ENCODE data around the gene NEMP1. TPM values are rescaled to one million over a fixed set of nuclear protein-coding genes. Genes with fewer than 3 reads are reported as not detected.
"Not testable (repeated sequence)": the region's sequence is repeated elsewhere in the genome, so short reads cannot be mapped to it uniquely, and the experiment has no call there.

Gene NEMP1
- 14.3 TPM for total RNA-seq
- polyA plus RNA-seq (ENCODE audit: insufficient read depth in 1 of 8, insufficient read length in 8 of 8, low replicate concordance in 1 of 8) = 10 to 100 TPM; 14.4 to 21.3 (median 16.4) TPM
- long read RNA-seq, donor 1, full-length matches to known transcripts = 3 of 3 reads
- long read RNA-seq, donor 1, partial matches to known transcripts = 0 of 3 reads
- long read RNA-seq, donor 1, other reads (novel, unspliced or antisense) = 0 of 3 reads
- long read RNA-seq, donor 2, full-length matches to known transcripts = 2 of 2 reads
- long read RNA-seq, donor 2, partial matches to known transcripts = 0 of 2 reads
- long read RNA-seq, donor 2, other reads (novel, unspliced or antisense) = 0 of 2 reads
- long read RNA-seq, donor 3, full-length matches to known transcripts = 5 of 88 reads
- long read RNA-seq, donor 3, partial matches to known transcripts = 83 of 88 reads
- long read RNA-seq, donor 3, other reads (novel, unspliced or antisense) = 0 of 88 reads
- long read RNA-seq, donor 4, full-length matches to known transcripts = 5 of 5 reads
- long read RNA-seq, donor 4, partial matches to known transcripts = 0 of 5 reads
- long read RNA-seq, donor 4, other reads (novel, unspliced or antisense) = 0 of 5 reads
- long read RNA-seq, donor 5, full-length matches to known transcripts = 4 of 4 reads
- long read RNA-seq, donor 5, partial matches to known transcripts = 0 of 4 reads
- long read RNA-seq, donor 5, other reads (novel, unspliced or antisense) = 0 of 4 reads
- long read RNA-seq, donor 6, full-length matches to known transcripts = 8 of 8 reads
- long read RNA-seq, donor 6, partial matches to known transcripts = 0 of 8 reads
- long read RNA-seq, donor 6, other reads (novel, unspliced or antisense) = 0 of 8 reads
- long read RNA-seq, donor 7, full-length matches to known transcripts = 2 of 2 reads
- long read RNA-seq, donor 7, partial matches to known transcripts = 0 of 2 reads
- long read RNA-seq, donor 7, other reads (novel, unspliced or antisense) = 0 of 2 reads
- long read RNA-seq, donor 8 = 0 reads
- long read RNA-seq, donor 9 = 0 reads
- long read RNA-seq, donor 10, full-length matches to known transcripts = 3 of 3 reads
- long read RNA-seq, donor 10, partial matches to known transcripts = 0 of 3 reads
- long read RNA-seq, donor 10, other reads (novel, unspliced or antisense) = 0 of 3 reads
- long read RNA-seq, donor 11 = 0 reads

DNA sequence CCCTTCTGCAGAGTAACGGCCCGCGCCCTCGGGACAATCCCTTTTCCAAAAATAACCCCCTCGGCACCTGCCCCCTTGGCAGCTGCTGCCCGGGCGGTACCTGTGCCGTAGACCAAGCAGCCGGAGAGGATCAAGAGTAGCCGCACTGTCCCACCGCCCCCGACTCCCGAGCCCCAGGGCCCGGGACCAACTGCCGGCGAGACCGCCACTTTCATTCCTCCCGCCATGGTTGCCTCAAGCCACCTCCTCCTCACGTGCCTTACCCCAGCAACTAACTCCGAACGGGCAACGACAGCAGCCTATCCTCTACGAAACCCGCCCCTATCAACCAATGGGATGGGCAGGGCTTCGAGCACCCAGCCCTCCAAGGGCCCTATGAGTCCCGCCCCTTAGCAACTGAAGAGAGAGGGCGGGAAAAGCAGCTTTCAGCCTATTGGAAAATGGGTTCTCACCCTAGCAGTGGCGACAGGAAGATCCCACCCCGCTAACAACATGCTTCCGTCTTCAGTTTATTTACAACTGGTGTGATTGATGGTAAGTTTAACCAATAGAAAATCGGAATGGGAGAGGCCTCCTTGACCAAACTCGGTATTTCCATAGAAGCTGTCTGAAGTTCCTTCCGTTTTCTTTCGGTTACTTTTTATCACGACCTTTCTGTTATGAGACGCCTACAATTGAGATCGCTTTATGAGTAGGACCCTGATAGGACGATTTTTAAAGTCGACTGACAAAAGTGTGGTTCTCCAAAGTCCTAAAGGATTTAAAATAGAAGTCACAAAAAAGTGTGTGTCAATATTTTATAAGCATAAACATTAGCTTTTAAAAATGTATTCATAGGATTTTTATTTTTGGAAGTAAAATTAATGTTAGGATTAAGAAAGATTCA, at the start of gene NEMP1:
Gene NEMP1 (minus strand): TSS at position 273 of the 886 bp plus-strand sequence. CDS start 46 bp downstream, at position 227.
- H3K27me3 ChIP-seq (ENCODE audit: control insufficient read depth, insufficient read depth, low read length) = no peaks in the 10 kb centered on the region
- 0% methylated on average over 18 of the region's 39 CpGs for WGBS (ENCODE audit: insufficient coverage)
- no peaks in the 10 kb centered on the region for H3K9me3 ChIP-seq (replicated peaks; ENCODE audit: control insufficient read depth, low read depth, low read length)
- H3K4me3 ChIP-seq (ENCODE audit: low read length) = peak within 1 kb of the TSS; percentile 88
- H3K36me3 ChIP-seq (ENCODE audit: control insufficient read depth, insufficient read depth, low read length) = peaks cover 2% of the 10 kb centered on the region
- peaks cover 14% of the 10 kb centered on the region for H3K4me1 ChIP-seq (ENCODE audit: control insufficient read depth, insufficient read depth, low read length)
- peak; percentile 100 for DNase-seq
- H3K27ac ChIP-seq (ENCODE audit: low read length) = peak within 1 kb of the TSS; percentile 91

GRCh38 chr12:57127726-57128518, 49.3 kb upstream of the NEMP1 start, which contains the start of gene LRP1:
Gene LRP1 (plus strand): TSS chr12:57128483. CDS start chr12:57128965, 482 bp downstream.
- Histone ChIP-seq H3K4me3 (ENCODE audit: low read length) (peak within 1 kb of the TSS; percentile 95), H3K9me3 (replicated peaks; ENCODE audit: control insufficient read depth, low read depth, low read length) (no peaks in the 10 kb centered on the region), H3K4me1 (ENCODE audit: control insufficient read depth, insufficient read depth, low read length) (peaks cover 44% of the 10 kb centered on the region), H3K27me3 (ENCODE audit: control insufficient read depth, insufficient read depth, low read length) (peaks cover 22% of the 10 kb centered on the region), H3K27ac (ENCODE audit: low read length) (peak within 1 kb of the TSS; percentile 97), H3K36me3 (ENCODE audit: control insufficient read depth, insufficient read depth, low read length) (peaks cover 10% of the 10 kb centered on the region)
- peak; percentile 96 for DNase-seq
- 0% methylated on average over 40 of the region's 57 CpGs for WGBS (ENCODE audit: insufficient coverage)

GRCh38 chr12:57127101-57127725, 48.6 kb upstream of the NEMP1 start:
- Histone ChIP-seq H3K9me3 (replicated peaks; ENCODE audit: control insufficient read depth, low read depth, low read length) (no peaks in the 10 kb centered on the region), H3K4me3 (ENCODE audit: low read length) (peak overlapping the region; percentile 95), H3K36me3 (ENCODE audit: control insufficient read depth, insufficient read depth, low read length) (peaks cover 4% of the 10 kb centered on the region), H3K27ac (ENCODE audit: low read length) (peak overlapping the region; percentile 97), H3K4me1 (ENCODE audit: control insufficient read depth, insufficient read depth, low read length) (peaks cover 37% of the 10 kb centered on the region), H3K27me3 (ENCODE audit: control insufficient read depth, insufficient read depth, low read length) (peaks cover 22% of the 10 kb centered on the region)
- WGBS (ENCODE audit: insufficient coverage) = 3% methylated on average over 20 of the region's 26 CpGs
- DNase-seq = peak; percentile 63

- no peak overlapping the region for H3K4me3 ChIP-seq (ENCODE audit: low read length)
- H3K27me3 ChIP-seq (ENCODE audit: control insufficient read depth, insufficient read depth, low read length) = peaks cover 22% of the 10 kb centered on the region
These were observed 48.0 kb upstream of the NEMP1 start for GRCh38 chr12:57126561-57126960.

GRCh38 chr12:57126061-57126460, 47.5 kb upstream of the NEMP1 start:
- no peaks in the 10 kb centered on the region for H3K36me3 ChIP-seq (ENCODE audit: control insufficient read depth, insufficient read depth, low read length)
- H3K9me3 ChIP-seq (replicated peaks; ENCODE audit: control insufficient read depth, low read depth, low read length) = no peaks in the 10 kb centered on the region
- DNase-seq = no peak
- no peak overlapping the region for H3K27ac ChIP-seq (ENCODE audit: low read length)
- WGBS (ENCODE audit: insufficient coverage) = 95% methylated on average over 4 of the region's 11 CpGs
- peaks cover 25% of the 10 kb centered on the region for H3K4me1 ChIP-seq (ENCODE audit: control insufficient read depth, insufficient read depth, low read length)
- peaks cover 22% of the 10 kb centered on the region for H3K27me3 ChIP-seq (ENCODE audit: control insufficient read depth, insufficient read depth, low read length)
- H3K4me3 ChIP-seq (ENCODE audit: low read length) = no peak overlapping the region

More at GRCh38 chr12:57126561-57126960, 48.0 kb upstream of the NEMP1 start:
- 17% methylated on average over 7 of the region's 7 CpGs for WGBS (ENCODE audit: insufficient coverage)
- Histone ChIP-seq H3K4me1 (ENCODE audit: control insufficient read depth, insufficient read depth, low read length) (peaks cover 30% of the 10 kb centered on the region), H3K9me3 (replicated peaks; ENCODE audit: control insufficient read depth, low read depth, low read length) (no peaks in the 10 kb centered on the region), H3K36me3 (ENCODE audit: control insufficient read depth, insufficient read depth, low read length) (no peaks in the 10 kb centered on the region), H3K27ac (ENCODE audit: low read length) (no peak overlapping the region)
- DNase-seq = no peak

- 7% methylated on average over 8 of the region's 10 CpGs for WGBS (ENCODE audit: insufficient coverage)
- Histone ChIP-seq H3K9me3 (replicated peaks; ENCODE audit: control insufficient read depth, low read depth, low read length) (no peaks in the 10 kb centered on the region), H3K4me3 (ENCODE audit: low read length) (no peak overlapping the region)
These were observed 45.8 kb upstream of the NEMP1 start for GRCh38 chr12:57124261-57124877.

DNA sequence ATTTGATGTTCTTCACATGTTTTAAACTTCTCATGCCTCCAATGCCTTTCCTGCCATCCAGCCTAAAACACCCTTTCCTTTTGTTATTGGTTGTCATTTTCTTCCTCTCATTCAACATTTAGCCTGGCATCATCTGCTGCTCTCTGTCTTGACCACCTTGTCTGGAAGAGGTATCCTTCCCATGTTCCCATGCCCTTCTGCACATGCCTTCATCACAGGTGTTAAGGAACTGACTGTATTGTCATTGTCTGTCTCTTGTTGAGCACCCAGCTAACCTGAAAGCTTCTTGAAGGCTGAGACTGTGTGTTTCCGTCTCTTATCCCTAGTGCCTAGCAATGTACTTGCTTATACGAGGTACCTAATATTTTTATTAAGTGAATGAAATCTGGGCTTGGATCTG, 45.2 kb upstream of the NEMP1 start:
- WGBS (ENCODE audit: insufficient coverage) = no CpG with 5 or more reads among the region's 2 CpGs
- Histone ChIP-seq H3K9me3 (replicated peaks; ENCODE audit: control insufficient read depth, low read depth, low read length) (no peaks in the 10 kb centered on the region), H3K4me1 (ENCODE audit: control insufficient read depth, insufficient read depth, low read length) (peaks cover 12% of the 10 kb centered on the region), H3K27me3 (ENCODE audit: control insufficient read depth, insufficient read depth, low read length) (peaks cover 15% of the 10 kb centered on the region), H3K4me3 (ENCODE audit: low read length) (no peak overlapping the region), H3K27ac (ENCODE audit: low read length) (no peak overlapping the region), H3K36me3 (ENCODE audit: control insufficient read depth, insufficient read depth, low read length) (no peaks in the 10 kb centered on the region)
- no peak for DNase-seq

More at GRCh38 chr12:57124261-57124877, 45.8 kb upstream of the NEMP1 start:
- H3K4me1 ChIP-seq (ENCODE audit: control insufficient read depth, insufficient read depth, low read length) = peaks cover 14% of the 10 kb centered on the region
- peaks cover 18% of the 10 kb centered on the region for H3K27me3 ChIP-seq (ENCODE audit: control insufficient read depth, insufficient read depth, low read length)
- DNase-seq = peak; percentile 87
- H3K27ac ChIP-seq (ENCODE audit: low read length) = no peak overlapping the region
- no peaks in the 10 kb centered on the region for H3K36me3 ChIP-seq (ENCODE audit: control insufficient read depth, insufficient read depth, low read length)

- not testable (repeated sequence) for DNase-seq; H3K27ac ChIP-seq (ENCODE audit: low read length); H3K27me3 ChIP-seq (ENCODE audit: control insufficient read depth, insufficient read depth, low read length); H3K36me3 ChIP-seq (ENCODE audit: control insufficient read depth, insufficient read depth, low read length); H3K9me3 ChIP-seq (replicated peaks; ENCODE audit: control insufficient read depth, low read depth, low read length); H3K4me3 ChIP-seq (ENCODE audit: low read length); H3K4me1 ChIP-seq (ENCODE audit: control insufficient read depth, insufficient read depth, low read length)
- WGBS (ENCODE audit: insufficient coverage) = 92% methylated on average over 7 of the region's 11 CpGs
These were observed 42.1 kb upstream of the NEMP1 start for GRCh38 chr12:57120718-57121117.
